HG03108 (cell line): ENCODE data around the gene TBX3.

Experiments
- ATAC-seq: cut with Tn5 transposase; IDR thresholded peaks from one replicate; pipeline ENCODE4 v1.9.1; 2021; ENCODE audit warnings: moderate library complexity; ENCODE audit not compliant: unreplicated experiment

Gene TBX3

GRCh38 chr12:114636723-114637480 lies 47.1 kb downstream of the TBX3 start:
- ATAC-seq = no peak

- ATAC-seq = no peak
Observed at GRCh38 chr12:114631242-114631641, 52.7 kb downstream of the TBX3 start.

GRCh38 chr12:114628199-114628598 lies 55.8 kb downstream of the TBX3 start:
- ATAC-seq = no peak

GRCh38 chr12:114627393-114627792 lies 56.6 kb downstream of the TBX3 start:
- no peak for ATAC-seq

- no peak for ATAC-seq
Observed at GRCh38 chr12:114625294-114625851, 58.6 kb downstream of the TBX3 start.

- ATAC-seq = no peak
Observed at GRCh38 chr12:114623737-114624136, 60.2 kb downstream of the TBX3 start.
